ENCODE results near the gene CCDC86.
"Not testable (repeated sequence)": the region's sequence is repeated elsewhere in the genome, so short reads cannot be mapped to it uniquely, and the experiment has no call there.

The CCDC86 gene

DNA sequence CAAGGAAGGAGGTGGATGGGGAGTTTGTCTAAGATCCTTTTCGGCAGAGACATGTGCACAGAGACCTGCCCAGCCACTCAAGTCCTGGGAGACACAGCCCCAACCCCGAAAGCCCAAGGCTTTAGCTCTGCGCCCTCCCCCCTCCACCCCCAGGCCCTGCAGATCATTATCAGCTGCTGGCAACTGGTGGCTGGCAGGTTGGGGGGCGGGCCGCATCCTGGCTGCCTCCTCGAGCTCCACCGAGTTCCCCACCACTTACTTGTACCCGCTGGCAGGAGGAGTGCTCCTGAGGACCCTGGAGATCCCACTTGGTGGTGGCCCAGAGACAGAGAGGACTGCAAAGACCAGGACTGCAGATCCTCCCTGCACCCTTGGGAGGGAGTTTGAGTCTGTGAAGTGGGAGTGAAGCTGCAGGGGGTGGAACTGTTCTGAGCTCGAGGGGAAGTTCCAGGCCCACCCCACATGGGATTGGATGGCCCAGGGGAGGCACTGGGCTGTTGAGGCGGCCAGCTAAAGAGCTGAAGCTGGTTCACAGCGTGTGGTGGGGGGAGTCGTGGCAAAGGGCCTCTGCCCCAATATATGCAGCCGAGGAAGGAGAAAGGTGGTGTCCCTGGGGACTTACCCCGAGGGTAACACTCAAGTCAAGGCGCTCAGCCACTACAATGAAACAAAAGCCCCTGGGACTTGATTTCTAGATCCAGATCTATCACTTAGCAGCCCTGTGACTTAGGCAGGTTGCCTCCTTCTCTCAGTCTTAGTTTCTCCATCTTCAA lies 19.9 kb upstream of the CCDC86 start:
- ATAC-seq: no peak
- TF ChIP-seq SNAI2 (CRISPR knock-in tag; IDR thresholded peaks at IDR 0.05): no peak
- TF ChIP-seq GLIS3 (CRISPR knock-in tag; IDR thresholded peaks at IDR 0.05): no peak
- no peak for TF ChIP-seq ZC3H10 (CRISPR knock-in tag; IDR thresholded peaks at IDR 0.05)
- TF ChIP-seq ISL1 (CRISPR knock-in tag; IDR thresholded peaks at IDR 0.05): no peak
- no peak for TF ChIP-seq ZFP3 (CRISPR knock-in tag; IDR thresholded peaks at IDR 0.05)
- TF ChIP-seq, protein P1, sequence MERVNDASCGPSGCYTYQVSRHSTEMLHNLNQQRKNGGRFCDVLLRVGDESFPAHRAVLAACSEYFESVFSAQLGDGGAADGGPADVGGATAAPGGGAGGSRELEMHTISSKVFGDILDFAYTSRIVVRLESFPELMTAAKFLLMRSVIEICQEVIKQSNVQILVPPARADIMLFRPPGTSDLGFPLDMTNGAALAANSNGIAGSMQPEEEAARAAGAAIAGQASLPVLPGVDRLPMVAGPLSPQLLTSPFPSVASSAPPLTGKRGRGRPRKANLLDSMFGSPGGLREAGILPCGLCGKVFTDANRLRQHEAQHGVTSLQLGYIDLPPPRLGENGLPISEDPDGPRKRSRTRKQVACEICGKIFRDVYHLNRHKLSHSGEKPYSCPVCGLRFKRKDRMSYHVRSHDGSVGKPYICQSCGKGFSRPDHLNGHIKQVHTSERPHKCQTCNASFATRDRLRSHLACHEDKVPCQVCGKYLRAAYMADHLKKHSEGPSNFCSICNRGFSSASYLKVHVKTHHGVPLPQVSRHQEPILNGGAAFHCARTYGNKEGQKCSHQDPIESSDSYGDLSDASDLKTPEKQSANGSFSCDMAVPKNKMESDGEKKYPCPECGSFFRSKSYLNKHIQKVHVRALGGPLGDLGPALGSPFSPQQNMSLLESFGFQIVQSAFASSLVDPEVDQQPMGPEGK (CRISPR knock-in tag; IDR thresholded peaks at IDR 0.05; ENCODE audit: borderline replicate concordance): no peak
- TF ChIP-seq, protein P2, sequence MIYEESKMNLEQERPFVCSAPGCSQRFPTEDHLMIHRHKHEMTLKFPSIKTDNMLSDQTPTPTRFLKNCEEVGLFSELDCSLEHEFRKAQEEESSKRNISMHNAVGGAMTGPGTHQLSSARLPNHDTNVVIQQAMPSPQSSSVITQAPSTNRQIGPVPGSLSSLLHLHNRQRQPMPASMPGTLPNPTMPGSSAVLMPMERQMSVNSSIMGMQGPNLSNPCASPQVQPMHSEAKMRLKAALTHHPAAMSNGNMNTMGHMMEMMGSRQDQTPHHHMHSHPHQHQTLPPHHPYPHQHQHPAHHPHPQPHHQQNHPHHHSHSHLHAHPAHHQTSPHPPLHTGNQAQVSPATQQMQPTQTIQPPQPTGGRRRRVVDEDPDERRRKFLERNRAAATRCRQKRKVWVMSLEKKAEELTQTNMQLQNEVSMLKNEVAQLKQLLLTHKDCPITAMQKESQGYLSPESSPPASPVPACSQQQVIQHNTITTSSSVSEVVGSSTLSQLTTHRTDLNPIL (CRISPR knock-in tag; IDR thresholded peaks at IDR 0.05; ENCODE audit: low read depth): no peak
- TF ChIP-seq TOX (CRISPR knock-in tag; IDR thresholded peaks at IDR 0.05; ENCODE audit: borderline replicate concordance): no peak
- no peak for TF ChIP-seq RARB (CRISPR knock-in tag; IDR thresholded peaks at IDR 0.05)
- no peak for TF ChIP-seq BACH2 (CRISPR knock-in tag; IDR thresholded peaks at IDR 0.05; ENCODE audit: borderline replicate concordance)
- TF ChIP-seq, protein P3, sequence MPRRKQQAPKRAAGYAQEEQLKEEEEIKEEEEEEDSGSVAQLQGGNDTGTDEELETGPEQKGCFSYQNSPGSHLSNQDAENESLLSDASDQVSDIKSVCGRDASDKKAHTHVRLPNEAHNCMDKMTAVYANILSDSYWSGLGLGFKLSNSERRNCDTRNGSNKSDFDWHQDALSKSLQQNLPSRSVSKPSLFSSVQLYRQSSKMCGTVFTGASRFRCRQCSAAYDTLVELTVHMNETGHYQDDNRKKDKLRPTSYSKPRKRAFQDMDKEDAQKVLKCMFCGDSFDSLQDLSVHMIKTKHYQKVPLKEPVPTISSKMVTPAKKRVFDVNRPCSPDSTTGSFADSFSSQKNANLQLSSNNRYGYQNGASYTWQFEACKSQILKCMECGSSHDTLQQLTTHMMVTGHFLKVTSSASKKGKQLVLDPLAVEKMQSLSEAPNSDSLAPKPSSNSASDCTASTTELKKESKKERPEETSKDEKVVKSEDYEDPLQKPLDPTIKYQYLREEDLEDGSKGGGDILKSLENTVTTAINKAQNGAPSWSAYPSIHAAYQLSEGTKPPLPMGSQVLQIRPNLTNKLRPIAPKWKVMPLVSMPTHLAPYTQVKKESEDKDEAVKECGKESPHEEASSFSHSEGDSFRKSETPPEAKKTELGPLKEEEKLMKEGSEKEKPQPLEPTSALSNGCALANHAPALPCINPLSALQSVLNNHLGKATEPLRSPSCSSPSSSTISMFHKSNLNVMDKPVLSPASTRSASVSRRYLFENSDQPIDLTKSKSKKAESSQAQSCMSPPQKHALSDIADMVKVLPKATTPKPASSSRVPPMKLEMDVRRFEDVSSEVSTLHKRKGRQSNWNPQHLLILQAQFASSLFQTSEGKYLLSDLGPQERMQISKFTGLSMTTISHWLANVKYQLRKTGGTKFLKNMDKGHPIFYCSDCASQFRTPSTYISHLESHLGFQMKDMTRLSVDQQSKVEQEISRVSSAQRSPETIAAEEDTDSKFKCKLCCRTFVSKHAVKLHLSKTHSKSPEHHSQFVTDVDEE (CRISPR knock-in tag; IDR thresholded peaks at IDR 0.05): no peak
- no peak for TF ChIP-seq ZNF565 (CRISPR knock-in tag; conservative IDR thresholded peaks at IDR 0.05; ENCODE audit: low read depth)
- TF ChIP-seq OSR1 (CRISPR knock-in tag; IDR thresholded peaks at IDR 0.05): no peak
- no peak for TF ChIP-seq ZNF8 (CRISPR knock-in tag; IDR thresholded peaks at IDR 0.05)
- TF ChIP-seq TCF4 (CRISPR knock-in tag; IDR thresholded peaks at IDR 0.05; ENCODE audit: borderline replicate concordance): no peak
- no peak for TF ChIP-seq ZFP30 (CRISPR knock-in tag; IDR thresholded peaks at IDR 0.05)

DNA sequence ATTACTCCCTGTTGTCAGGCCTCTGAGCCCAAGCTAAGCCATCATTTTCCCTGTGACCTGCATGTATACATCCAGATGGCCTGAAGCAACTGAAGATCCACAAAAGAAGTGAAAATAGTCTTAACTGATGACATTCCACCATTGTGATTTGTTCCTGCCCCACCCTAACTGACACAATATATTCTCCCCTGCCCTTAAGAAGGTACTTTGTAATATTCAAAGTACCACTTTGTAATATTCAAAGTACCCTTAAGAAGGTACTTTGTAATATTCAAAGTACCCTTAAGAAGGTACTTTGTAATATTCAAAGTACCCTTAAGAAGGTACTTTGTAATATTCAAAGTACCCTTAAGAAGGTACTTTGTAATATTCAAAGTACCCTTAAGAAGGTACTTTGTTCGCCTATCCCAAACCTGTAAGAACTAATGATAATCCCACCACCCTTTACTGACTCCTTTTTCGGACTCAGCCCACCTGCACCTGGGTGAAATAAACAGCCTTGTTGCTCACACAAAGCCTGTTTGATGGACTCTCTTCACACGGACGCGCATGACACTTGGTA lies 18.1 kb upstream of the CCDC86 start:
- ATAC-seq: not testable (repeated sequence)

DNA sequence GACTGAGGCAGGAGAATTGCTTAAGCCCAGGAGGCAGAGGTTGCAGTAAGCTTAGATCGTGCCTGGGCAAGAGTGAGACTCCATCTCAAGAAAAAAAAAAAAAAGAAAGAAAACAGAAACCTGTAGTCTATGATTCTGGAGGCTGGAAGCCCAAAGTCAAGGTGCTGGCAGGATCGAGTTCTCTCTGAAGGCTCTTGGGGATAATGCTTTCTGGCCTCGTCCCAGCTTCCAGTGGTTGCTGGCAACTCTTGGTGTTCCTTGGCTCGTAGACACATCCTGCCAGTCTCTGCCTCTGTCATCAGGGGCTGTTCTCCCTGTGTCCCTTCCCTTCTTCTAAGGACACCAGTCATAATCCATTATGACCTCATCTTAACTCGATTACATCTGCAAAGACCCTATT lies 16.8 kb upstream of the CCDC86 start:
- ATAC-seq: no peak
- TF ChIP-seq ZNF8 (CRISPR knock-in tag; IDR thresholded peaks at IDR 0.05) (no peak), ZNF70 (CRISPR knock-in tag; IDR thresholded peaks at IDR 0.05) (no peak), ESRRG (CRISPR knock-in tag; IDR thresholded peaks at IDR 0.05) (no peak), ISL1 (CRISPR knock-in tag; IDR thresholded peaks at IDR 0.05) (no peak), CSDC2 (CRISPR knock-in tag; IDR thresholded peaks at IDR 0.05) (no peak), ZC3H10 (CRISPR knock-in tag; IDR thresholded peaks at IDR 0.05) (no peak)
- TF ChIP-seq, protein P4, sequence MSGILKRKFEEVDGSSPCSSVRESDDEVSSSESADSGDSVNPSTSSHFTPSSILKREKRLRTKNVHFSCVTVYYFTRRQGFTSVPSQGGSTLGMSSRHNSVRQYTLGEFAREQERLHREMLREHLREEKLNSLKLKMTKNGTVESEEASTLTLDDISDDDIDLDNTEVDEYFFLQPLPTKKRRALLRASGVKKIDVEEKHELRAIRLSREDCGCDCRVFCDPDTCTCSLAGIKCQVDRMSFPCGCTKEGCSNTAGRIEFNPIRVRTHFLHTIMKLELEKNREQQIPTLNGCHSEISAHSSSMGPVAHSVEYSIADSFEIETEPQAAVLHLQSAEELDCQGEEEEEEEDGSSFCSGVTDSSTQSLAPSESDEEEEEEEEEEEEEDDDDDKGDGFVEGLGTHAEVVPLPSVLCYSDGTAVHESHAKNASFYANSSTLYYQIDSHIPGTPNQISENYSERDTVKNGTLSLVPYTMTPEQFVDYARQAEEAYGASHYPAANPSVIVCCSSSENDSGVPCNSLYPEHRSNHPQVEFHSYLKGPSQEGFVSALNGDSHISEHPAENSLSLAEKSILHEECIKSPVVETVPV (CRISPR knock-in tag; IDR thresholded peaks at IDR 0.05): no peak

DNA sequence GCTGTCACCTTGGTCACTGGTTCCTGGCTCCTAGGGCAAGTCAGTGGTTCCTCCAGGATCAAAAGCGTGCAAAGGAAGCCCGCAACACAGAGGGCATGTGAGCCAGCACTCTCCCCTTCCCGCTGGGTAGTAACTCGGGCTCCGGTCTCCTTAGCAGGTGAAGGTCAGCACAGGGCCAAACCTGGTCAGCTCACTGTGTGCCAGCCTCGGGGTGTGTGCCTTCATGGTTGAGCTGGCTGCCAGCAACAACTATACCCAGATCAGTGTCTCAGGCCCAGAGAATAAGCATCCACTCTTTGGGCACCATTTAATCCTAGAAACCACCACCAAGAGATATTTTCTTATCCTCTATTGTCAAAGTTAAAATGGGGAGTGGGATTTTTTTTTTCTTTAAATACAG lies 16.1 kb upstream of the CCDC86 start:
- TF ChIP-seq ESRRG (CRISPR knock-in tag; IDR thresholded peaks at IDR 0.05) (no peak), CSDC2 (CRISPR knock-in tag; IDR thresholded peaks at IDR 0.05) (no peak), ZFP3 (CRISPR knock-in tag; IDR thresholded peaks at IDR 0.05) (no peak), PPARA (CRISPR knock-in tag; IDR thresholded peaks at IDR 0.05; ENCODE audit: borderline replicate concordance) (no peak), OSR1 (CRISPR knock-in tag; IDR thresholded peaks at IDR 0.05) (no peak), TOX (CRISPR knock-in tag; IDR thresholded peaks at IDR 0.05; ENCODE audit: borderline replicate concordance) (no peak), TCF4 (CRISPR knock-in tag; IDR thresholded peaks at IDR 0.05; ENCODE audit: borderline replicate concordance) (no peak)
- TF ChIP-seq, protein P3 (CRISPR knock-in tag; IDR thresholded peaks at IDR 0.05): no peak
- no peak for ATAC-seq
